GM12878 (cell line): ENCODE measurements around the gene INHA. TPM values are rescaled to one million over a fixed set of nuclear protein-coding genes. Genes with fewer than 3 reads are reported as not detected.
A peak's percentile ranks its signal among the peaks of the same experiment; 100 is the strongest.

Source experiments
- ATAC-seq: fragments of 200-7000 bp; cut with Tn5 transposase; 3 replicates; pipeline ENCODE4 v1.9.1; 2020; ENCODE audit warnings: mild to moderate bottlenecking, moderate library complexity
- BruUV-seq: library from RNA; stranded (reverse); fragments of 400-500 nt; replicated peaks from 2 replicates; lab custom pipeline; 2021; lab: Mats Ljungman, UMichigan
- CTCF ChIA-PET: fragments of 300-600 bp; sonication (Branson Sonifier 250); formaldehyde crosslinking; extraction: SDS; loops from one replicate; lab custom pipeline; 2021; ENCODE audit warnings: inconsistent platforms; lab: Yijun Ruan, JAX
- POLR2A ChIA-PET: fragments of 350-600 bp; formaldehyde crosslinking; extraction: SDS; loops from one replicate; lab custom pipeline; 2021; ENCODE audit warnings: inconsistent platforms; lab: Charles Lee
- RAD21 ChIA-PET: fragments of 300-600 bp; sonication (Branson Sonifier 250); formaldehyde crosslinking; loops from one replicate; lab custom pipeline; 2023; ENCODE audit warnings: antibody characterized with exemption; ENCODE audit not compliant: unreplicated experiment; lab: Charles Lee
- SMC1A ChIA-PET: fragments of 300-600 bp; sonication (Branson Sonifier 250); formaldehyde crosslinking; loops from one replicate; lab custom pipeline; 2023; ENCODE audit not compliant: unreplicated experiment, uncharacterized antibody; lab: Charles Lee
- DNase-seq: peaks from one replicate; pipeline ENCODE4 v3.0.0-alpha.2; 2011; ENCODE audit warnings: low read depth, low spot score
- FAIRE-seq: peaks from 3 replicates; lab custom pipeline; 2011; peaks lifted over from hg19 to GRCh38; lab: Jason Lieb, UNC
- H2AFZ ChIP-seq: 2 replicates; pipeline ENCODE4 v1.6.0; 2011; ENCODE audit warnings: low read depth, low read length, control low read depth; ENCODE audit not compliant: control insufficient read depth
- H3K27ac ChIP-seq: 2 replicates; pipeline ENCODE4 v1.5.1; 2011; ENCODE audit warnings: control low read depth; ENCODE audit not compliant: control insufficient read depth, insufficient read depth
- H3K27me3 ChIP-seq, 2 experiments: replicated peaks in 1 of 2; 2 replicates each; pipeline versions ENCODE4 v1.6.0 to v1.6.1; 2011; ENCODE audit warnings: low read length in 1 of 2; ENCODE audit not compliant: control insufficient read depth in 2 of 2, insufficient read depth in 2 of 2
- H3K36me3 ChIP-seq, 2 experiments: 2 replicates each; pipeline ENCODE4 v1.5.1; 2011; ENCODE audit warnings: low read length in 1 of 2; ENCODE audit not compliant: control insufficient read depth in 2 of 2, insufficient read depth in 2 of 2
- H3K4me1 ChIP-seq: 2 replicates; pipeline ENCODE4 v1.6.1; 2011; ENCODE audit warnings: mild to moderate bottlenecking, low read length, moderate library complexity, mixed read lengths; ENCODE audit not compliant: control insufficient read depth, insufficient read depth
- H3K4me2 ChIP-seq: 2 replicates; pipeline ENCODE4 v1.6.0; 2011; ENCODE audit warnings: control low read depth; ENCODE audit not compliant: control insufficient read depth, insufficient read depth
- H3K4me3 ChIP-seq: fragments of 200-600 bp; sonication (generic); 2 replicates; pipeline ENCODE4 v1.5.1; 2016
- H3K79me2 ChIP-seq: 2 replicates; pipeline ENCODE4 v1.6.0; 2011; ENCODE audit warnings: low read length; ENCODE audit not compliant: control insufficient read depth, insufficient read depth
- H3K9ac ChIP-seq: 2 replicates; pipeline ENCODE4 v1.8.0; 2011; ENCODE audit warnings: low read length, control low read depth, mixed read lengths; ENCODE audit not compliant: control insufficient read depth, insufficient read depth
- H3K9me3 ChIP-seq: replicated peaks from 3 replicates; pipeline ENCODE4 v1.5.1; 2011; ENCODE audit warnings: mild to moderate bottlenecking, low read length; ENCODE audit not compliant: control insufficient read depth, insufficient read depth
- H4K20me1 ChIP-seq: 2 replicates; pipeline ENCODE4 v1.6.0; 2011; ENCODE audit not compliant: control insufficient read depth, insufficient read depth
- CREM ChIP-seq: IDR thresholded peaks from 2 replicates; pipeline ENCODE4 v1.6.1; 2014; ENCODE audit warnings: antibody characterized with exemption, low read depth
- HCFC1 ChIP-seq: fragments of 150-350 bp; IDR thresholded peaks from 2 replicates; pipeline ENCODE4 v1.6.1; 2014; ENCODE audit warnings: low read length
- IKZF2 ChIP-seq, 2 experiments: fragments of 450-650 bp; IDR thresholded peaks; 2 replicates each; pipeline ENCODE4 v1.6.1; 2017; ENCODE audit warnings: mild to moderate bottlenecking in 2 of 2, moderate library complexity in 2 of 2
- SPI1 ChIP-seq: IDR thresholded peaks from 2 replicates; pipeline ENCODE4 v1.6.1; 2011; ENCODE audit warnings: low read depth, mild to moderate bottlenecking, low read length, moderate library complexity, borderline replicate concordance; ENCODE audit not compliant: insufficient read depth
- WGBS: methylation state at CpG from one replicate; pipeline ENCODE4 v1.1.6; 2016; ENCODE audit warnings: low lambda C conversion rate; ENCODE audit not compliant: insufficient replicate concordance, insufficient coverage; ENCODE audit errors: missing lambda C conversion rate; 5-methylcytosine and 5-hydroxymethylcytosine counted together
- in situ Hi-C: fragments of 300-500 bp; cut with MboI; formaldehyde crosslinking; loops from 9 replicates; pipeline ENCODE4 v1.14.3; 2018; ENCODE audit warnings: mixed read lengths
- intact Hi-C: fragments of 100-400 bp; cut with micrococcal nuclease; formaldehyde crosslinking; loops from one replicate; pipeline ENCODE4 v1.14.2; 2022; ENCODE audit not compliant: unreplicated experiment
- polyA plus RNA-seq, 11 experiments: library from polyadenylated mRNA; depleted of rRNA in 4 of 11; unstranded in 6 of 11; stranded (reverse) in 5 of 11; fragments of >200 nt; fragmentation: Nextera tagmentation in 4 of 11; fragmentation: Illumina TruSeq in 1 of 11; extraction: Ambion mirVana in 4 of 11; extraction: Trizol in 1 of 11; gene quantifications; 1 replicate in 1 of 11; 2 replicates in 10 of 11; pipeline versions ENCODE4 v1.2.1 to v1.2.3, GENCODE V29; 2011 to 2016; ENCODE audit warnings: inconsistent platforms in 2 of 11, missing spikeins in 2 of 11, low read depth in 1 of 11
- total RNA-seq, 4 experiments: library from RNA; depleted of rRNA in 3 of 4; stranded (reverse); fragments of >200 nt in 3 of 4; fragmentation: Illumina TruSeq in 1 of 4; extraction: Trizol in 1 of 4; gene quantifications; 2 replicates each; pipeline versions ENCODE4 v1.2.1 to v1.2.3, GENCODE V29; 2013 to 2021
- TF ChIP-seq, protein P1 (sequence below): fragments of 150-350 bp; IDR thresholded peaks from 2 replicates; pipeline ENCODE4 v1.6.1; 2014; ENCODE audit warnings: mild to moderate bottlenecking, low read depth, low read length

The INHA gene
- total and polyA plus RNA-seq, 10 of the 15 experiments (the other 5 are each of a cell fraction or from before 2014, with no cell fraction given) = not detected

DNA sequence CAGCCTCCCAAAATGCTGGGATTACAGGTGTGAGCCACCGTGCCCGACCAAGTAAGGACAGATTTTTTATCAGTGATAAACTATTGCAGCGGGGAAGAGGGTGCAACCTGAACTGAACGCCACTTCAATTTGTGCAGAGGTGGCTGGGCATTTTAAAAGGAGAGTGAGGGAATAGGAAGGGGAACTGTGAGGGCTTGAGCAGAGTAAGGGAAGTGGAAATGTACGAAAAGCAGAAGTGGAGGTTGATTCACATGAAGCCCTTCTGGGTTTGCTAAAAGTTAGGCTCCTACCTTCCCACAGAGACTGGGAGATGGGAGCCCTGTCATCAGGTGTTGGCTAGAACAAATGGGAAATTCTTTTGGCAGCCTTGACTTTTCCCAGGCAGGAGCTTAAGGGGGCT, 31.7 kb downstream of the INHA start:
- ChIA-PET CTCF (no interaction called here), POLR2A (no interaction called here), SMC1A (no interaction called here), RAD21 (no interaction called here)
- peak; percentile 42 for ATAC-seq
- Histone ChIP-seq H3K4me1 (0 out of 2 replicates have a peak, but pooled peaks cover 2% of the 10 kb centered on the region), H3K9ac (no peak overlapping the region), H3K36me3 (peaks cover 6 to 13% of the 10 kb centered on the region in 2 experiments; a peak in 3 of 4 replicates), H3K27ac (no peak overlapping the region), H3K4me3 (no peak overlapping the region), H3K9me3 (no peaks in the 10 kb centered on the region), H3K79me2 (no peaks in the 10 kb centered on the region), H3K4me2 (no peak overlapping the region), H4K20me1 (no peaks in the 10 kb centered on the region), H2AFZ (no peak overlapping the region), H3K27me3 (no peaks in the 10 kb centered on the region)
- peak; percentile 94 for TF ChIP-seq SPI1
- TF ChIP-seq IKZF2 (IDR thresholded peaks at IDR 0.05) = 0 out of 4 replicates have a peak, but pooled peaks of 1 of the 2 experiments have one; percentile 18
- TF ChIP-seq, protein P1, sequence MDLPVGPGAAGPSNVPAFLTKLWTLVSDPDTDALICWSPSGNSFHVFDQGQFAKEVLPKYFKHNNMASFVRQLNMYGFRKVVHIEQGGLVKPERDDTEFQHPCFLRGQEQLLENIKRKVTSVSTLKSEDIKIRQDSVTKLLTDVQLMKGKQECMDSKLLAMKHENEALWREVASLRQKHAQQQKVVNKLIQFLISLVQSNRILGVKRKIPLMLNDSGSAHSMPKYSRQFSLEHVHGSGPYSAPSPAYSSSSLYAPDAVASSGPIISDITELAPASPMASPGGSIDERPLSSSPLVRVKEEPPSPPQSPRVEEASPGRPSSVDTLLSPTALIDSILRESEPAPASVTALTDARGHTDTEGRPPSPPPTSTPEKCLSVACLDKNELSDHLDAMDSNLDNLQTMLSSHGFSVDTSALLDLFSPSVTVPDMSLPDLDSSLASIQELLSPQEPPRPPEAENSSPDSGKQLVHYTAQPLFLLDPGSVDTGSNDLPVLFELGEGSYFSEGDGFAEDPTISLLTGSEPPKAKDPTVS = no peak
- no peak for TF ChIP-seq CREM
- 80% methylated on average over 5 of the region's 5 CpGs for WGBS
- no TSS peak for BruUV-seq
- in situ Hi-C loops = no loop called here
- DNase-seq = no peak
- FAIRE-seq = no peak
- intact Hi-C loops = no loop called here

DNA sequence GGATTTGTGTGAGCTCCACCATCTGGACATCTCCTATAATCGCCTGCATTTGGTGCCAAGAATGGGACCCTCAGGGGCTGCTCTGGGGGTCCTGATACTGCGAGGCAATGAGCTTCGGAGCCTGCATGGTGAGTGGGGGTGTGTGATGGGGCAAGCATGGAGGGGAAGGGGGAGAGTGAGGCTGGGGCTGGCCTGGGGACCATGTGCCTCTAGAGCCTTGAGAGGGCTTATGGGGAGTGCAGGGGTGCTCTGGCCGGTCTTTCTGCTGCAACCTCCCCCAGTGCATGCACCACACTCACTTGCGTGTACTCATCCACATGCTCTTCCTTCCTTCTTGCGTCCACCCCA, 33.5 kb downstream of the INHA start:
- H3K4me3 ChIP-seq = no peak overlapping the region
- SMC1A ChIA-PET = no interaction called here
- intact Hi-C loops = no loop called here
- no peak for TF ChIP-seq HCFC1
- no peaks in the 10 kb centered on the region for H3K79me2 ChIP-seq
- RAD21 ChIA-PET = no interaction called here
- whole genome bisulfite sequencing = 82% methylated on average over 5 of the region's 6 CpGs
- no peak for ATAC-seq
- no peak overlapping the region for H3K27ac ChIP-seq
- DNase-seq = no peak
- H3K9me3 ChIP-seq = no peaks in the 10 kb centered on the region
- no peaks in the 10 kb centered on the region for H3K4me1 ChIP-seq
- in situ Hi-C loops = no loop called here
- no peak overlapping the region for H3K9ac ChIP-seq
- no peak overlapping the region for H3K4me2 ChIP-seq
- no peaks in the 10 kb centered on the region for H4K20me1 ChIP-seq
- POLR2A ChIA-PET = interaction anchor here (0.6 kb wide), 1 partner anchor 89 kb away, joined by 3 read pairs; no protein-coding TSS in a partner anchor
- no TSS peak for BruUV-seq
- no peaks in the 10 kb centered on the region for H3K27me3 ChIP-seq
- CTCF ChIA-PET = no interaction called here
- no peak for FAIRE-seq
- H2AFZ ChIP-seq = no peak overlapping the region
- peaks cover 6 to 13% of the 10 kb centered on the region in 2 experiments; a peak in 3 of 4 replicates for H3K36me3 ChIP-seq
